NB4 (cell line): ENCODE data around the gene MFN2.
"Not testable (repeated sequence)": the region's sequence is repeated elsewhere in the genome, so short reads cannot be mapped to it uniquely, and the experiment has no call there.

Experiments
- DNase-seq: peaks from one replicate; pipeline ENCODE4 v3.0.0; 2010; ENCODE audit warnings: low read depth
- H3K4me3 ChIP-seq: one replicate; pipeline ENCODE4 v1.5.1; 2011; ENCODE audit warnings: mild to moderate bottlenecking, low read depth, low read length, moderate library complexity
- MYC ChIP-seq: IDR thresholded peaks from 2 replicates; pipeline ENCODE4 v1.6.1; 2011; ENCODE audit warnings: low read depth, low read length
- POLR2A ChIP-seq: IDR thresholded peaks from 2 replicates; pipeline ENCODE4 v1.6.1; 2011; ENCODE audit warnings: mild to moderate bottlenecking; ENCODE audit not compliant: insufficient read length; ENCODE audit errors: extremely low read depth
- TF ChIP-seq, protein P1 (sequence below): IDR thresholded peaks from one replicate; pipeline ENCODE4 v1.5.1; 2012; ENCODE audit warnings: low read depth, low read length
- TF ChIP-seq, protein P2 (sequence below): IDR thresholded peaks from 2 replicates; pipeline ENCODE4 v1.6.1; 2011; ENCODE audit warnings: low read depth, low read length

Gene MFN2

DNA sequence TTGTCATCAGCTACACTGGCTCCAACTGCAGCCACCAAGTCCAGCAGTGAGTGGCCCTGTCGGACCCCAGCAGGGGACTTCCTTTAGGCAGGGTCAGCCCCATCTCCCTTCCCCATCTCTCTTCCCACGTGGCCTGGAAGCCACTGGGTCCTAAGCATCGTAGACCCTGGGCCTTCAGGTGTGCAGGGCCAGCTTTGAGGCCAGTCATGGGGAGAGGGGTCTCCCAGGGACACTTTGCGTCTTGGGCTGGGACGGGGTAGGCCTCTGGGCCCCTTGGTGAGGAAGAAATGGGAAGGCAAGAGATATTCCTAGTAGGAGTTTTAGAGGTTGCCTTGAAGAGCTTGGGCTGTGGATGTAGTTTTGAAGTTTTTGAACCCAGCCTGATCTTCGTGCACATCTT is 27.0 kb downstream of the MFN2 start:
- TF ChIP-seq POLR2A (no peak), MYC (no peak)
- TF ChIP-seq, protein P1, sequence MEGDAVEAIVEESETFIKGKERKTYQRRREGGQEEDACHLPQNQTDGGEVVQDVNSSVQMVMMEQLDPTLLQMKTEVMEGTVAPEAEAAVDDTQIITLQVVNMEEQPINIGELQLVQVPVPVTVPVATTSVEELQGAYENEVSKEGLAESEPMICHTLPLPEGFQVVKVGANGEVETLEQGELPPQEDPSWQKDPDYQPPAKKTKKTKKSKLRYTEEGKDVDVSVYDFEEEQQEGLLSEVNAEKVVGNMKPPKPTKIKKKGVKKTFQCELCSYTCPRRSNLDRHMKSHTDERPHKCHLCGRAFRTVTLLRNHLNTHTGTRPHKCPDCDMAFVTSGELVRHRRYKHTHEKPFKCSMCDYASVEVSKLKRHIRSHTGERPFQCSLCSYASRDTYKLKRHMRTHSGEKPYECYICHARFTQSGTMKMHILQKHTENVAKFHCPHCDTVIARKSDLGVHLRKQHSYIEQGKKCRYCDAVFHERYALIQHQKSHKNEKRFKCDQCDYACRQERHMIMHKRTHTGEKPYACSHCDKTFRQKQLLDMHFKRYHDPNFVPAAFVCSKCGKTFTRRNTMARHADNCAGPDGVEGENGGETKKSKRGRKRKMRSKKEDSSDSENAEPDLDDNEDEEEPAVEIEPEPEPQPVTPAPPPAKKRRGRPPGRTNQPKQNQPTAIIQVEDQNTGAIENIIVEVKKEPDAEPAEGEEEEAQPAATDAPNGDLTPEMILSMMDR, result no peak
- TF ChIP-seq, protein P2, sequence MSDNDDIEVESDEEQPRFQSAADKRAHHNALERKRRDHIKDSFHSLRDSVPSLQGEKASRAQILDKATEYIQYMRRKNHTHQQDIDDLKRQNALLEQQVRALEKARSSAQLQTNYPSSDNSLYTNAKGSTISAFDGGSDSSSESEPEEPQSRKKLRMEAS, result no peak
- no peak for DNase-seq

DNA sequence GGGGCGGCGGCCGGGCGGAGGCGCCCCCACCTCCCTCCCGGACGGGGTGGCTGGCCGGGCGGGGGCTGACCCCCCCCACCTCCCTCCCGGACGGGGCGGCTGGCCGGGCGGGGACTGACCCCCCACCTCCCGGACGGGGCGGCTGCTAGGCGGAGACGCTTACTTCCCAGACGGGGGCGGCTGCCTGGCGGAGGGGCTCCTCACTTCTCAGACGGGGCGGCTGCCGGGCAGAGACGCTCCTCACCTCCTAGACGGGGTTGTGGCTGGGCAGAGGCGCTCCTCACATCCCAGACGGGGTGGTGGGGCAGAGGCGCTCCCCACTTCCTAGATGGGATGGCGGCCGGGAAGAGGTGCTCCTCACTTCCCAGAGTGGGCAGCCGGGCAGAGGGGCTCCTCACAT is 28.1 kb downstream of the MFN2 start:
- DNase-seq, H3K4me3 ChIP-seq: not testable (repeated sequence)

More for the DNA sequence above, 27.0 kb downstream of the MFN2 start:
- H3K4me3 ChIP-seq, result no peak overlapping the region

DNA sequence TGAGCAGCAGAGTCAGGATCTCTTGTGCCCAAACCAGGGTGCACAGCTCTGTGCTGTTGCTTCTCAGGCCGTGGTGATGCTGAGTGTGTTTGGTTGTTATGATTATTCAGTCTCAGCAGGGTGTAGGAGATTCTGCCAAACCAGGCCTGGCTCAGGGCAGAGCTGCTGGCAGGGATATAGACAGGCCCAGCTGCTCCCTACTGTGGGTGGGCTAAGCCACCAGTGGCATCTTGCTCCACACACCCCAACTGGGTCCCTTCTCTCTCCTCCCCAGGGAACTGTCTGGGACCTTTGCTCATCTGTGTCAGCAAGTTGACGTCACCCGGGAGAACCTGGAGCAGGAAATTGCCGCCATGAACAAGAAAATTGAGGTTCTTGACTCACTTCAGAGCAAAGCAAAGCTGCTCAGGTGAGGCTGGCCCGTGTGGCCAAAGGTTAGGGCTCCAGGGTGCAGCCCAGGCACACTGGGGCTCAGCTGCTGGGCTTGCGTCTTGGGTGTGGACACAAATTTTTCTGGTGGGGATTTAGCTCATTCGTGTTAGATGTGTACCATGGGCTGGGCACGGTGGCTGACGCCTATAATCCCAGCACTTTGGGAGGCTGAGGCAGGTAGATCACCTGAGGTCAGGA is 29.2 kb downstream of the MFN2 start:
- DNase-seq, result no peak
- TF ChIP-seq, protein P2, result no peak
- TF ChIP-seq POLR2A (no peak), MYC (no peak)
- TF ChIP-seq, protein P1, result no peak
- no peak overlapping the region for H3K4me3 ChIP-seq

DNA sequence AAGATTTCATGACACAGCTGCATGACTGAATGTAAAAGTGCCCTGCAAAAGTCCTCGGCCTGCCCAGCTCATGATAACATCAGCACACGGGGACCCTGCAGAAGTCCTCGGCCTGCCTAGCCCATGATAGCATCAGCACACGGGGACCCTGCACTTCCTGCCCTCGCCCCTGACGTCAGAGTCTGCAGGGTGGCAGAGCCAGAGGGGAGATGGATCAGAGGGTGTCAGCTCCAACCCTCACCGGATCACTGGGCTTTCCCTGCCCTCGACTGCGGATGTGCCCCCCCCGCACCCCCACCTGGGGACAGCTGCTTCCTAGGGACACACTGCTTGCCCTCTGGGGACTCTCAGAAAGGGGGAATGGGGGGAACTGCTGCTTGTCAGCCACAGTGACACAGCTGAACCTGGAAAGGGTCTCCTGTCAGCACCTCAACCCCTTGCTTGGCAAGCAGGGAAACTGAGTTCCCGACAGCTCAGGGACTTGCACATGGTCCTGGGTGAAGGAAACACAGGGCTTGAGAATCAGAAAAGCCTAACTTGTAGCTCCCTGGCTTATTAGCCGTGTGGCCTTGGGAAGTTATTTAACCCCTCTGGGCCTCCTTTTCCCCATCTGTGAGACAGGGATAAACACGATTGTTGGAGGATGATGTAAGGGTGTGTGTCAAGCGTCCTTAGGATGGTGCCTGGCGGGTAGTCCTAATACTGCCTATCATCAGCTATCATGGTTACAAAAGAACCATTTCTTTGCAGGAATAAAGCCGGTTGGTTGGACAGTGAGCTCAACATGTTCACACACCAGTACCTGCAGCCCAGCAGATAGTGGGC is 30.7 kb downstream of the MFN2 start:
- TF ChIP-seq, protein P2, result no peak
- TF ChIP-seq POLR2A, result no peak
- TF ChIP-seq, protein P1, result no peak
- TF ChIP-seq MYC, result no peak
- no peak overlapping the region for H3K4me3 ChIP-seq
- no peak for DNase-seq

DNA sequence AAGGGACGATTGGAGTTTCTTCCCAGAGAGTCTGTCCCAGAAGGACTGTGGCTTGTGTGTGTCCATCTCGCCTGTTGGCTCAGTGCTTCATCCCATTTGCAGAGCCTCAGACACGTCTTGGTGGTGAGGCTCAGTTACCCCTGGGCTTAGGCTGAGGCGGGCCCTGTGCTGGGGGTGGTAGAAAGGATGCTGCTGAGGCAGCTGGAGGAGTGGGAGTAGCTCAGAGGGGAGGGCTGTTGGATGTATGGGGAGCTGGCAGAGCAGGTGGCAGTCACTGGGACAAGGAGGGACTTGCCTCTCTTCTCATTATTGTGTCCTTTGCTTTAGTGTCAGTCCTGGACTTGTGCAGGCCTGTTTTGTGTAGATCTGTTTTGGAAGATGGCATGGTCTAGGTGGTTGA is 31.8 kb downstream of the MFN2 start:
- no peak for TF ChIP-seq POLR2A
- TF ChIP-seq, protein P2, result no peak
- TF ChIP-seq MYC, result no peak
- TF ChIP-seq, protein P1, result no peak
- H3K4me3 ChIP-seq, result no peak overlapping the region
- no peak for DNase-seq

DNA sequence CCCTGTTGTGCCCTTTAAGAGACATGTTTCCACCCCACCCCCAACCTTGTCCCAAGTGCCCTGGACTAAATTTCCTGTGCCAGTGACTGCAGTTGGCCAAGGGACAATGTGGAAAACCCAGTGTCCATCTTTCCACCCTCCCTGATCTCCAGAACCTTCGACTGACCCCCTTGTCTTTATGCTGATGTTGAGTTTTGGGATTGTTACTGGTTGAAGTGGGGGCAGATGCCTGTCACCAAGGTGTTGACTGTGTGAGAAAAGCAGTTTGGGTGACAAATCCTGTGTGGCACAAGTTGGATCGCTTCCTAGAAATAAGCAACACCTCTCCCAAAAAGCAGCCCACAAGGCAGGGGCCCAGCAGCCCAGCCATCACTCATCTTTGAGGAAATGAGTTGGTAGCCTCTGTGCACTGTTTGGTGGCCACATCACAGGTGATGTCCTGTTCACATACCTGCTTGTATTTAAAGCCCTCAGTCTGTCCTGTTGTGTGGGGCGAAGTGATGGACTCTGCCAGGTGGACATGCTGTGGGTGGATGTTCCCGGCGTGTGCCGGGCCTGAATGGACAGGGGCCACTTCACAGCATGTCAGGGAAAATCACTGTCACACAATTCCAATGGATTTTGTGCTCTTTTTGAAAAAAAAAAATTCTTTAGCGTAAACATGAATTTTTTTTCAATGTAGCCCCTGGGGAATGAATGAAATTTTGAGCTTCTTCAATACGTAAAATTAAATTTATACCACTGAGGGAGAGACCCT is 32.5 kb downstream of the MFN2 start:
- TF ChIP-seq, protein P1, result no peak
- no peak for TF ChIP-seq POLR2A

More for the DNA sequence above, 32.5 kb downstream of the MFN2 start:
- no peak overlapping the region for H3K4me3 ChIP-seq
- no peak for DNase-seq
